Activated naive CD8-positive, alpha-beta T cell treated with anti-CD3 and anti-CD28 coated beads, Interleukin-2, amount 10 ng/mL, durations not matched to agents 7 days and 5 days (primary cell): Measurements from ENCODE around the gene BMAL2. TPM values are rescaled to one million over a fixed set of nuclear protein-coding genes. Genes with fewer than 3 reads are reported as not detected.

Experiments used
- ATAC-seq: fragments of 150-1000 bp; cut with Tn5 transposase; one replicate; pipeline ENCODE4 v1.10.0; 2021; ENCODE audit warnings: low read depth, moderate library complexity
- POLR2A ChIA-PET: fragments of 350-600 bp; sonication (Branson Sonifier 250); formaldehyde crosslinking; loops from one replicate; lab custom pipeline; 2021; ENCODE audit warnings: antibody characterized with exemption; lab: Charles Lee
- DNase-seq: peaks from one replicate; pipeline ENCODE4 v3.0.0; 2021
- H3K27ac Mint-ChIP-seq: one replicate; pipeline ENCODE4 v1.8.0; 2022; ENCODE audit warnings: mild to moderate bottlenecking, mixed read lengths
- H3K27me3 Mint-ChIP-seq: one replicate; pipeline ENCODE4 v1.8.0; 2022; ENCODE audit warnings: mild to moderate bottlenecking, moderate library complexity, mixed read lengths
- H3K36me3 Mint-ChIP-seq: one replicate; pipeline ENCODE4 v1.8.0; 2021; ENCODE audit warnings: mild to moderate bottlenecking, mixed read lengths
- H3K4me1 Mint-ChIP-seq: one replicate; pipeline ENCODE4 v1.8.0; 2021; ENCODE audit warnings: mixed read lengths
- H3K4me3 Mint-ChIP-seq: one replicate; pipeline ENCODE4 v1.8.0; 2022; ENCODE audit warnings: mild to moderate bottlenecking, moderate library complexity, mixed read lengths
- H3K9me3 Mint-ChIP-seq: one replicate; pipeline ENCODE4 v1.8.0; 2021; ENCODE audit warnings: mixed read lengths
- total RNA-seq, 2 experiments: library from RNA; stranded (reverse); gene quantifications; one replicate each; pipeline ENCODE4 v1.2.3, GENCODE V29; 2021

The BMAL2 gene
- total RNA-seq, 2 experiments from 2014 or later = 8.6 to 11.8 TPM

GRCh38 chr12:27345376-27345775, 12.7 kb downstream of the BMAL2 start:
- Mint-ChIP-seq H3K27ac (no peak overlapping the region), H3K4me3 (no peak overlapping the region), H3K9me3 (peaks cover 2% of the 10 kb centered on the region), H3K4me1 (no peaks in the 10 kb centered on the region), H3K36me3 (peaks cover 7% of the 10 kb centered on the region), H3K27me3 (peaks cover 4% of the 10 kb centered on the region)
- DNase-seq = no peak
- POLR2A ChIA-PET = no interaction called here
- ATAC-seq = no peak

GRCh38 chr12:27347779-27348178, 15.1 kb downstream of the BMAL2 start:
- Mint-ChIP-seq H3K27me3 (peaks cover 10% of the 10 kb centered on the region), H3K9me3 (peaks cover 2% of the 10 kb centered on the region), H3K27ac (no peak overlapping the region), H3K4me3 (no peak overlapping the region), H3K4me1 (no peaks in the 10 kb centered on the region), H3K36me3 (peaks cover 3% of the 10 kb centered on the region)
- POLR2A ChIA-PET = no interaction called here
- DNase-seq (no peak), ATAC-seq (no peak)

GRCh38 chr12:27351476-27351875, 18.8 kb downstream of the BMAL2 start:
- peaks cover 17% of the 10 kb centered on the region for H3K27me3 Mint-ChIP-seq
- H3K36me3 Mint-ChIP-seq = peaks cover 3% of the 10 kb centered on the region
- no peaks in the 10 kb centered on the region for H3K4me1 Mint-ChIP-seq
- POLR2A ChIA-PET = no interaction called here
- H3K27ac Mint-ChIP-seq = no peak overlapping the region
- H3K9me3 Mint-ChIP-seq = peaks cover 2% of the 10 kb centered on the region
- no peak for ATAC-seq
- H3K4me3 Mint-ChIP-seq = no peak overlapping the region
- DNase-seq = no peak

- H3K4me1 Mint-ChIP-seq = no peaks in the 10 kb centered on the region
- H3K27ac Mint-ChIP-seq = no peak overlapping the region
- H3K36me3 Mint-ChIP-seq = no peaks in the 10 kb centered on the region
- DNase-seq (no peak), ATAC-seq (no peak)
- POLR2A ChIA-PET = no interaction called here
- H3K27me3 Mint-ChIP-seq = peaks cover 27% of the 10 kb centered on the region
- H3K4me3 Mint-ChIP-seq = no peak overlapping the region
- H3K9me3 Mint-ChIP-seq = no peaks in the 10 kb centered on the region
Measured at GRCh38 chr12:27355486-27355885, 22.9 kb downstream of the BMAL2 start.

GRCh38 chr12:27355979-27356378, 23.3 kb downstream of the BMAL2 start:
- no peak overlapping the region for H3K4me3 Mint-ChIP-seq
- no peak for DNase-seq
- H3K36me3 Mint-ChIP-seq = no peaks in the 10 kb centered on the region
- no peaks in the 10 kb centered on the region for H3K9me3 Mint-ChIP-seq
- peaks cover 27% of the 10 kb centered on the region for H3K27me3 Mint-ChIP-seq
- no peaks in the 10 kb centered on the region for H3K4me1 Mint-ChIP-seq
- H3K27ac Mint-ChIP-seq = no peak overlapping the region
- POLR2A ChIA-PET = no interaction called here
- ATAC-seq = no peak

GRCh38 chr12:27359578-27360340, 27.1 kb downstream of the BMAL2 start:
- H3K27ac Mint-ChIP-seq = no peak overlapping the region
- H3K36me3 Mint-ChIP-seq = peaks cover 3% of the 10 kb centered on the region
- peaks cover 46% of the 10 kb centered on the region for H3K27me3 Mint-ChIP-seq
- H3K4me3 Mint-ChIP-seq = no peak overlapping the region
- no peaks in the 10 kb centered on the region for H3K9me3 Mint-ChIP-seq
- H3K4me1 Mint-ChIP-seq = no peaks in the 10 kb centered on the region
- ATAC-seq (no peak), DNase-seq (no peak)
- POLR2A ChIA-PET = interaction anchor here (0.7 kb wide), 1 partner anchor 22 kb away, joined by 6 read pairs; no protein-coding TSS in a partner anchor

- Mint-ChIP-seq H3K36me3 (peaks cover 3% of the 10 kb centered on the region), H3K9me3 (no peaks in the 10 kb centered on the region), H3K27me3 (peaks cover 46% of the 10 kb centered on the region), H3K27ac (no peak overlapping the region), H3K4me1 (no peaks in the 10 kb centered on the region), H3K4me3 (no peak overlapping the region)
- POLR2A ChIA-PET = no interaction called here
- no peak for ATAC-seq
- DNase-seq = no peak
Measured at GRCh38 chr12:27361372-27361771, 28.7 kb downstream of the BMAL2 start.

- DNase-seq = no peak
- H3K4me3 Mint-ChIP-seq = no peak overlapping the region
- H3K9me3 Mint-ChIP-seq = no peaks in the 10 kb centered on the region
- H3K36me3 Mint-ChIP-seq = peaks cover 6% of the 10 kb centered on the region
- H3K27ac Mint-ChIP-seq = no peak overlapping the region
- peaks cover 29% of the 10 kb centered on the region for H3K27me3 Mint-ChIP-seq
- no peak for ATAC-seq
- POLR2A ChIA-PET = no interaction called here
- no peaks in the 10 kb centered on the region for H3K4me1 Mint-ChIP-seq
Measured at GRCh38 chr12:27366621-27367020, 34.0 kb downstream of the BMAL2 start.

GRCh38 chr12:27367078-27367477, 34.4 kb downstream of the BMAL2 start:
- H3K4me1 Mint-ChIP-seq = no peaks in the 10 kb centered on the region
- no peak for DNase-seq
- ATAC-seq = no peak
- H3K4me3 Mint-ChIP-seq = no peak overlapping the region
- peaks cover 9% of the 10 kb centered on the region for H3K36me3 Mint-ChIP-seq
- no peaks in the 10 kb centered on the region for H3K9me3 Mint-ChIP-seq
- H3K27me3 Mint-ChIP-seq = peaks cover 24% of the 10 kb centered on the region
- H3K27ac Mint-ChIP-seq = no peak overlapping the region
- POLR2A ChIA-PET = no interaction called here

- POLR2A ChIA-PET = no interaction called here
- no peaks in the 10 kb centered on the region for H3K9me3 Mint-ChIP-seq
- peaks cover under 1% of the 10 kb centered on the region for H3K36me3 Mint-ChIP-seq
- no peaks in the 10 kb centered on the region for H3K4me1 Mint-ChIP-seq
- H3K4me3 Mint-ChIP-seq = no peak overlapping the region
- no peak for DNase-seq
- no peak overlapping the region for H3K27ac Mint-ChIP-seq
- no peaks in the 10 kb centered on the region for H3K27me3 Mint-ChIP-seq
- ATAC-seq = no peak
Measured at GRCh38 chr12:27382171-27382795, 49.6 kb downstream of the BMAL2 start.

Other genes starting within 250 kb of the BMAL2 start
- 10 to 100 TPM; 22.0 to 22.3 TPM for gene STK38L, start 88.5 kb upstream of the BMAL2 start, total RNA-seq
- not detected for gene SMCO2, start 113.9 kb downstream of the BMAL2 start, total RNA-seq
- gene PPFIBP1, start 191.4 kb downstream of the BMAL2 start, total RNA-seq = 10 to 100 TPM; 14.6 to 18.2 TPM